ENCODE measurements around the gene DCN.

The DCN gene

GRCh38 chr12:91104812-91105466 is 77.7 kb downstream of the DCN start:
- no peak for DNase-seq (ENCODE audit: low read depth in 2 of 3, low spot score in 2 of 3)

GRCh38 chr12:91103624-91104023 is 79.0 kb downstream of the DCN start:
- DNase-seq (ENCODE audit: low read depth in 2 of 3, low spot score in 2 of 3), result no peak

- no peak for DNase-seq (ENCODE audit: low read depth in 2 of 3, low spot score in 2 of 3)
Observed at GRCh38 chr12:91103101-91103500, 79.5 kb downstream of the DCN start.

GRCh38 chr12:91100906-91101305 is 81.7 kb downstream of the DCN start:
- no peak for DNase-seq (ENCODE audit: low read depth in 2 of 3, low spot score in 2 of 3)

GRCh38 chr12:91099836-91100235 is 82.8 kb downstream of the DCN start:
- no peak for DNase-seq (ENCODE audit: low read depth in 2 of 3, low spot score in 2 of 3)

GRCh38 chr12:91099341-91099740 is 83.3 kb downstream of the DCN start:
- DNase-seq (ENCODE audit: low read depth in 2 of 3, low spot score in 2 of 3), result no peak

GRCh38 chr12:91098941-91099340 is 83.7 kb downstream of the DCN start:
- no peak for DNase-seq (ENCODE audit: low read depth in 2 of 3, low spot score in 2 of 3)

- DNase-seq (ENCODE audit: low read depth in 2 of 3, low spot score in 2 of 3), result no peak
Observed at GRCh38 chr12:91098461-91098860, 84.2 kb downstream of the DCN start.

GRCh38 chr12:91094957-91095356 is 87.7 kb downstream of the DCN start:
- no peak for DNase-seq (ENCODE audit: low read depth in 2 of 3, low spot score in 2 of 3)

GRCh38 chr12:91094032-91094662 is 88.5 kb downstream of the DCN start:
- DNase-seq (ENCODE audit: low read depth in 2 of 3, low spot score in 2 of 3), result no peak

- no peak for DNase-seq (ENCODE audit: low read depth in 2 of 3, low spot score in 2 of 3)
Observed at GRCh38 chr12:91093341-91093740, 89.3 kb downstream of the DCN start.

- no peak for DNase-seq (ENCODE audit: low read depth in 2 of 3, low spot score in 2 of 3)
Observed at GRCh38 chr12:91091916-91092715, 90.5 kb downstream of the DCN start.
